PC-9 (cell line): ENCODE measurements around the gene LHFPL2. TPM values are rescaled to one million over a fixed set of nuclear protein-coding genes. Genes with fewer than 3 reads are reported as not detected.

Source experiments
- BruUV-seq: library from RNA; stranded (reverse); fragments of 400-500 nt; replicated peaks from 2 replicates; lab custom pipeline; 2021; lab: Mats Ljungman, UMichigan
- CTCF ChIA-PET: fragments of 300-600 bp; sonication (Branson Sonifier 250); formaldehyde crosslinking; loops from one replicate; lab custom pipeline; 2022; ENCODE audit warnings: antibody characterized with exemption; lab: Charles Lee
- POLR2A ChIA-PET: fragments of 300-600 bp; sonication (Branson Sonifier 250); formaldehyde crosslinking; loops from one replicate; lab custom pipeline; 2022; ENCODE audit warnings: antibody characterized with exemption; ENCODE audit not compliant: unreplicated experiment; lab: Charles Lee
- DNase-seq, 2 experiments: peaks; one replicate each; pipeline versions ENCODE4 v3.0.0 to v3.0.0-alpha.2; 2015 to 2022; ENCODE audit warnings: mixed read lengths in 1 of 2
- H2AFZ ChIP-seq: fragments of 200-600 bp; sonication (generic); 2 replicates; pipeline ENCODE4 v1.8.1; 2017; ENCODE audit warnings: antibody characterized with exemption
- H3F3A ChIP-seq: fragments of 200-600 bp; sonication (generic); 2 replicates; pipeline ENCODE4 v1.8.1; 2017; ENCODE audit warnings: antibody characterized with exemption, mild to moderate bottlenecking, low read depth; ENCODE audit not compliant: insufficient read depth
- H3K27ac ChIP-seq: fragments of 200-600 bp; sonication (generic); 2 replicates; pipeline ENCODE4 v1.6.1; 2016; ENCODE audit warnings: mixed run types
- H3K27me3 ChIP-seq: fragments of 200-600 bp; sonication (generic); 2 replicates; pipeline ENCODE4 v1.6.1; 2016; ENCODE audit warnings: low read depth, mixed run types; ENCODE audit not compliant: insufficient read depth
- H3K36me3 ChIP-seq: fragments of 200-600 bp; sonication (generic); 2 replicates; pipeline ENCODE4 v1.6.1; 2016; ENCODE audit warnings: low read depth, mixed run types
- H3K4me1 ChIP-seq: fragments of 200-600 bp; sonication (generic); replicated peaks from 2 replicates; pipeline ENCODE4 v1.6.1; 2016; ENCODE audit warnings: mixed run types; ENCODE audit not compliant: insufficient read depth
- H3K4me2 ChIP-seq: fragments of 200-600 bp; sonication (generic); 2 replicates; pipeline ENCODE4 v1.6.1; 2017; ENCODE audit warnings: mixed run types
- H3K4me3 ChIP-seq: fragments of 200-600 bp; sonication (generic); 2 replicates; pipeline ENCODE4 v1.6.1; 2016; ENCODE audit warnings: mixed run types
- H3K79me2 ChIP-seq: fragments of 200-600 bp; sonication (generic); 2 replicates; pipeline ENCODE4 v1.6.1; 2017; ENCODE audit warnings: low read depth, mixed run types
- H3K9me2 ChIP-seq: fragments of 200-600 bp; sonication (generic); 2 replicates; pipeline ENCODE4 v1.8.1; 2017; ENCODE audit warnings: mild to moderate bottlenecking; ENCODE audit not compliant: insufficient read depth
- H3K9me3 ChIP-seq: fragments of 200-600 bp; sonication (generic); 2 replicates; pipeline ENCODE4 v1.8.1; 2016; ENCODE audit warnings: low read depth; ENCODE audit not compliant: insufficient read depth
- H4K20me1 ChIP-seq: fragments of 200-600 bp; sonication (generic); 2 replicates; pipeline ENCODE4 v1.8.1; 2017; ENCODE audit not compliant: insufficient read depth
- CTCF ChIP-seq: fragments of 200-600 bp; sonication (generic); conservative IDR thresholded peaks from 2 replicates; pipeline ENCODE4 v1.6.1; 2017; ENCODE audit warnings: mixed run types, antibody characterized with exemption, mild to moderate bottlenecking, moderate library complexity
- EZH2 ChIP-seq: fragments of 200-600 bp; sonication (generic); IDR thresholded peaks from 2 replicates; pipeline ENCODE4 v1.8.0; 2017; ENCODE audit warnings: antibody characterized with exemption, low read depth
- intact Hi-C: fragments of 100-400 bp; cut with micrococcal nuclease; formaldehyde crosslinking; loops from one replicate; pipeline ENCODE4 v1.10.0; 2022; ENCODE audit not compliant: unreplicated experiment
- total RNA-seq: library from RNA; stranded (reverse); gene quantifications from 2 replicates; pipeline ENCODE4 v1.2.3, GENCODE V29; 2021

LHFPL2 gene
- total RNA-seq, 1 experiment from 2014 or later: 10.1 TPM

- H4K20me1 ChIP-seq: no peaks in the 10 kb centered on the region
- no peaks in the 10 kb centered on the region for H3K9me2 ChIP-seq
- no peak for TF ChIP-seq EZH2
- TF ChIP-seq CTCF: no peak
- H3K36me3 ChIP-seq: peaks cover 24% of the 10 kb centered on the region
- BruUV-seq: no TSS peak
- no peaks in the 10 kb centered on the region for H3K27me3 ChIP-seq
- ChIA-PET POLR2A (no interaction called here), CTCF (no interaction called here)
- intact Hi-C loops: no loop called here
- H3K4me3 ChIP-seq: no peak overlapping the region
- H2AFZ ChIP-seq: no peak overlapping the region
- 0 out of 2 replicates have a peak, but pooled peaks cover 6% of the 10 kb centered on the region for H3K9me3 ChIP-seq
- H3K4me1 ChIP-seq: peaks cover 14% of the 10 kb centered on the region
- peaks cover 5% of the 10 kb centered on the region; the same call in 1 of the 2 replicates for H3F3A ChIP-seq
- no peak for DNase-seq
- H3K79me2 ChIP-seq: 0 out of 2 replicates have a peak, but pooled peaks cover 11% of the 10 kb centered on the region
- H3K4me2 ChIP-seq: no peak overlapping the region
- peak overlapping the region; percentile 44; the same call in 1 of the 2 replicates for H3K27ac ChIP-seq
Measured at GRCh38 chr5:78567617-78568016, 81.0 kb downstream of the LHFPL2 start.

- Histone ChIP-seq H3K9me3 (0 out of 2 replicates have a peak, but pooled peaks cover 6% of the 10 kb centered on the region), H3K27me3 (no peaks in the 10 kb centered on the region), H2AFZ (no peak overlapping the region), H3K27ac (peak overlapping the region; percentile 44), H3F3A (peaks cover 5% of the 10 kb centered on the region; the same call in 1 of the 2 replicates), H3K4me3 (no peak overlapping the region), H3K36me3 (peaks cover 24% of the 10 kb centered on the region), H3K9me2 (no peaks in the 10 kb centered on the region), H3K4me1 (peaks cover 14% of the 10 kb centered on the region), H3K79me2 (0 out of 2 replicates have a peak, but pooled peaks cover 11% of the 10 kb centered on the region), H4K20me1 (no peaks in the 10 kb centered on the region), H3K4me2 (no peak overlapping the region)
- TF ChIP-seq EZH2 (no peak), CTCF (no peak)
- DNase-seq: no peak
- intact Hi-C loops: no loop called here
- ChIA-PET CTCF (no interaction called here), POLR2A (no interaction called here)
- BruUV-seq: no TSS peak
Measured at GRCh38 chr5:78566747-78567425, 81.7 kb downstream of the LHFPL2 start.

GRCh38 chr5:78565395-78565794 lies 83.2 kb downstream of the LHFPL2 start:
- ChIA-PET CTCF (no interaction called here), POLR2A (no interaction called here)
- intact Hi-C loops: no loop called here
- no peaks in the 10 kb centered on the region for H3K27me3 ChIP-seq
- peaks cover 9% of the 10 kb centered on the region; the same call in 1 of the 2 replicates for H3F3A ChIP-seq
- no peak for DNase-seq
- TF ChIP-seq CTCF (no peak), EZH2 (no peak)
- H3K4me2 ChIP-seq: no peak overlapping the region
- H3K36me3 ChIP-seq: peaks cover 24% of the 10 kb centered on the region
- no peaks in the 10 kb centered on the region for H3K9me2 ChIP-seq
- no peak overlapping the region for H2AFZ ChIP-seq
- H4K20me1 ChIP-seq: no peaks in the 10 kb centered on the region
- BruUV-seq: no TSS peak
- no peak overlapping the region for H3K4me3 ChIP-seq
- H3K27ac ChIP-seq: no peak overlapping the region
- H3K79me2 ChIP-seq: 0 out of 2 replicates have a peak, but pooled peaks cover 11% of the 10 kb centered on the region
- 0 out of 2 replicates have a peak, but pooled peaks cover 6% of the 10 kb centered on the region for H3K9me3 ChIP-seq
- peaks cover 14% of the 10 kb centered on the region for H3K4me1 ChIP-seq
